ENCODE data around the gene GFER.

GFER gene

DNA sequence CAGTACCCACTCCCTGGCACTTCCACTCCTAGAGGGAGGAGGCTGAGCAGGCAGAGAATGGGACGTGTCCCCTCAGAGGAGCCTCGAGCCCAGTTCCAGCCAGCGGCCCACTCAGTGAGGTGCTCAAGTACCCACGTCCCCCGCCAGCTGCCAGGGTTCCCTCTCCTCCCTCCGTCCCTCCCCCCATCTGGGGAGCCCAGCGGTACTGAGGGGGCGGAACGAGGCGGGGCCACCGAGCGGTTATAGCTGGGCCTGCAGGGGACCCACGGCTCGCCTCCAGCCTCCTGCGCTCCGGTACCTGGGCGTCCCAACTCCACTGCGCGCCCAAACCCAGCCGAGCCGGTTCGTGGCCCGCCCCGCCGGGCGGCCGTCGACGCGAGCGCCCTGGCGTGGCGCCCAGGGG lies 35.5 kb downstream of the GFER start, which contains the start of gene NPW:
TSS of gene NPW (plus strand) at position 268 of the 403 bp plus-strand sequence.
- Histone ChIP-seq H3K4me1 (ENCODE audit: control insufficient read depth, insufficient read depth, low read length, poor library complexity, severe bottlenecking) (peaks cover 22% of the 10 kb centered on the region), H3K27me3 (replicated peaks; ENCODE audit: control insufficient read depth, insufficient read depth, low read length, poor library complexity, severe bottlenecking) (peaks cover 20% of the 10 kb centered on the region)
- DNase-seq, result no peak

DNA sequence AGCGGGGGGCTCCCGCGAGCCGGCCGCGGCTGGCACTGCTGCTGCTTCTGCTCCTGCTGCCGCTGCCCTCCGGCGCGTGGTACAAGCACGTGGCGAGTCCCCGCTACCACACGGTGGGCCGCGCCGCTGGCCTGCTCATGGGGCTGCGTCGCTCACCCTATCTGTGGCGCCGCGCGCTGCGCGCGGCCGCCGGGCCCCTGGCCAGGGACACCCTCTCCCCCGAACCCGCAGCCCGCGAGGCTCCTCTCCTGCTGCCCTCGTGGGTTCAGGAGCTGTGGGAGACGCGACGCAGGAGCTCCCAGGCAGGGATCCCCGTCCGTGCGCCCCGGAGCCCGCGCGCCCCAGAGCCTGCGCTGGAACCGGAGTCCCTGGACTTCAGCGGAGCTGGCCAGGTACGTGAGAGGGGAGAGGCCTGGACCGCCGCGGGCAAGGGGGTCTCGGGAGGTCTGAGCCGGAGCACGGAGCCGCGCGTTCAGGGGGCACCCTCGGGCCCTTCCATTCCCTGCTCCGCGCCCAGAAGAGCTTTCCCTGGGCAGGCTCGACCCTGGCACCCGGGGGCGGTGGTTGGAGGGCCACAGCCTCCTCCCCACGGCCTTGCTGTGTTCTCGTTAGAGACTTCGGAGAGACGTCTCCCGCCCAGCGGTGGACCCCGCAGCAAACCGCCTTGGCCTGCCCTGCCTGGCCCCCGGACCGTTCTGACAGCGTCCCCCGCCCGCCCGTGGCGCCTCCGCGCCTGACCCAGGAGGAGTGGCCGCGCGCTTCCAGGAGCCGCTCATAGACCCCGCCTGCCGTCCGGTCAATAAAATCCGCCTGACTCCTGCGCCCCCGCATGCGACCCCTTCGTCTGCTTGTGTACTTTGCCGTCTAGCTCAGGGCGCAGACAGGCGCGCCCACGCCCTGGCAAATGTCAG lies 36.2 kb downstream of the GFER start:
- Histone ChIP-seq H3K36me3 (ENCODE audit: control insufficient read depth, insufficient read depth, low read length) (no peaks in the 10 kb centered on the region), H3K27me3 (replicated peaks; ENCODE audit: control insufficient read depth, insufficient read depth, low read length, poor library complexity, severe bottlenecking) (peaks cover 20% of the 10 kb centered on the region), H3K4me1 (ENCODE audit: control insufficient read depth, insufficient read depth, low read length, poor library complexity, severe bottlenecking) (peaks cover 22% of the 10 kb centered on the region), H3K4me3 (ENCODE audit: insufficient read depth, low read depth, low read length, poor library complexity, severe bottlenecking) (no peak overlapping the region), H3K9me3 (ENCODE audit: control insufficient read depth, low read length) (no peaks in the 10 kb centered on the region), H3K27ac (ENCODE audit: insufficient read depth, low read length, poor library complexity, severe bottlenecking) (no peak overlapping the region)
- no peak for DNase-seq

More for the DNA sequence above, 35.5 kb downstream of the GFER start, which contains the start of gene NPW:
- Histone ChIP-seq H3K27ac (ENCODE audit: insufficient read depth, low read length, poor library complexity, severe bottlenecking) (no peak within 1 kb of the TSS), H3K36me3 (ENCODE audit: control insufficient read depth, insufficient read depth, low read length) (no peaks in the 10 kb centered on the region), H3K9me3 (ENCODE audit: control insufficient read depth, low read length) (no peaks in the 10 kb centered on the region), H3K4me3 (ENCODE audit: insufficient read depth, low read depth, low read length, poor library complexity, severe bottlenecking) (no peak within 1 kb of the TSS)

GRCh38 chr16:2022723-2023091 lies 38.7 kb downstream of the GFER start:
- Histone ChIP-seq H3K9me3 (ENCODE audit: control insufficient read depth, low read length) (no peaks in the 10 kb centered on the region), H3K4me3 (ENCODE audit: insufficient read depth, low read depth, low read length, poor library complexity, severe bottlenecking) (no peak overlapping the region), H3K36me3 (ENCODE audit: control insufficient read depth, insufficient read depth, low read length) (no peaks in the 10 kb centered on the region), H3K27me3 (replicated peaks; ENCODE audit: control insufficient read depth, insufficient read depth, low read length, poor library complexity, severe bottlenecking) (peaks cover 20% of the 10 kb centered on the region), H3K27ac (ENCODE audit: insufficient read depth, low read length, poor library complexity, severe bottlenecking) (no peak overlapping the region), H3K4me1 (ENCODE audit: control insufficient read depth, insufficient read depth, low read length, poor library complexity, severe bottlenecking) (peaks cover 29% of the 10 kb centered on the region)
- DNase-seq, result no peak

- H3K27ac ChIP-seq (ENCODE audit: insufficient read depth, low read length, poor library complexity, severe bottlenecking), result peak overlapping the region; percentile 44
- peak; percentile 90 to 94 (median 92) for DNase-seq
These were observed 39.4 kb downstream of the GFER start for GRCh38 chr16:2023092-2024031.

DNA sequence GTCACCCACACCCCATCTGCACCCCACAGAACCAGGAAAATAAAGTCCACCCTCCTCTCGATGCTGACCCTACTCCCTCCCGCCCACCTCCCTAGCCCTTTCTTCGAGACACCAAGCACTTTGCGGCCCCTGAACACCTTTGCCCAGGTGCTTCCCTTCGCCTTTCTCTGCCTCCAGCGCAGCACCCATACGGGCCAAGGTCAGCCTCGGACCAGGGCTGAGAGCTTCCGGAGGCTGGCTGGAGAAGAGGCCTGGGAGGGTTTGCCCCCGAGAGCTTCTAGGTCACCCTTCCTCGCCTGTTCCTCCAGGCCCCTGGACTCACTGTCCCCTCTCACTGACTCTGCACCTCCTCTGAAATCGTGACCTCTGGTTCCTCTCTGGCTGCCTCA lies 40.0 kb downstream of the GFER start:
- Histone ChIP-seq H3K4me3 (ENCODE audit: insufficient read depth, low read depth, low read length, poor library complexity, severe bottlenecking) (no peak overlapping the region), H3K27ac (ENCODE audit: insufficient read depth, low read length, poor library complexity, severe bottlenecking) (no peak overlapping the region), H3K9me3 (ENCODE audit: control insufficient read depth, low read length) (no peaks in the 10 kb centered on the region), H3K4me1 (ENCODE audit: control insufficient read depth, insufficient read depth, low read length, poor library complexity, severe bottlenecking) (peaks cover 29% of the 10 kb centered on the region), H3K36me3 (ENCODE audit: control insufficient read depth, insufficient read depth, low read length) (no peaks in the 10 kb centered on the region), H3K27me3 (replicated peaks; ENCODE audit: control insufficient read depth, insufficient read depth, low read length, poor library complexity, severe bottlenecking) (peaks cover 20% of the 10 kb centered on the region)
- no peak for DNase-seq

More at GRCh38 chr16:2023092-2024031, 39.4 kb downstream of the GFER start:
- peaks cover 29% of the 10 kb centered on the region for H3K4me1 ChIP-seq (ENCODE audit: control insufficient read depth, insufficient read depth, low read length, poor library complexity, severe bottlenecking)
- no peaks in the 10 kb centered on the region for H3K9me3 ChIP-seq (ENCODE audit: control insufficient read depth, low read length)
- H3K4me3 ChIP-seq (ENCODE audit: insufficient read depth, low read depth, low read length, poor library complexity, severe bottlenecking), result peak overlapping the region; percentile 40
- peaks cover 20% of the 10 kb centered on the region for H3K27me3 ChIP-seq (replicated peaks; ENCODE audit: control insufficient read depth, insufficient read depth, low read length, poor library complexity, severe bottlenecking)
- H3K36me3 ChIP-seq (ENCODE audit: control insufficient read depth, insufficient read depth, low read length), result no peaks in the 10 kb centered on the region

DNA sequence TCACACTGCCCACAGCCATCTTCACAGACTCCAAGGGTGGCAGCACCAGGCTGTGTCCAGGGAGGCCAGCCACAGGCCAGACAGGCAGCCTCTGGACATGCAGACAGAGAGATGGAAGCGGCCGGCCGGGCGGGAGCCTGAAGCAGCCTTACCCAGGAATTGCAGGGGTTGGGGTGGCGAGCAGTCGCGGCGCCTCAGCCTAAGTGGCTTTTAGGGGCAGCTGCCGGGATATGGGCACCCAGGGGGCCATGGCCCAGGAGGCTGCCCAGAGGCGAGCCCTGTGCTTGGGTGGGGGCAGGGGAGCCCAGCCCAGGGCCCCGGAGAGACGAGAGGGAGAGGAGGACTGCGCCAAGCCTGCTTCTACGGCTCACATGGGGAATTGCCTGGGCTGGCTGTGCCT lies 41.3 kb downstream of the GFER start:
- DNase-seq, result no peak
- Histone ChIP-seq H3K36me3 (ENCODE audit: control insufficient read depth, insufficient read depth, low read length) (no peaks in the 10 kb centered on the region), H3K4me3 (ENCODE audit: insufficient read depth, low read depth, low read length, poor library complexity, severe bottlenecking) (no peak overlapping the region), H3K27ac (ENCODE audit: insufficient read depth, low read length, poor library complexity, severe bottlenecking) (no peak overlapping the region), H3K27me3 (replicated peaks; ENCODE audit: control insufficient read depth, insufficient read depth, low read length, poor library complexity, severe bottlenecking) (peaks cover 14% of the 10 kb centered on the region), H3K9me3 (ENCODE audit: control insufficient read depth, low read length) (no peaks in the 10 kb centered on the region), H3K4me1 (ENCODE audit: control insufficient read depth, insufficient read depth, low read length, poor library complexity, severe bottlenecking) (peaks cover 24% of the 10 kb centered on the region)

DNA sequence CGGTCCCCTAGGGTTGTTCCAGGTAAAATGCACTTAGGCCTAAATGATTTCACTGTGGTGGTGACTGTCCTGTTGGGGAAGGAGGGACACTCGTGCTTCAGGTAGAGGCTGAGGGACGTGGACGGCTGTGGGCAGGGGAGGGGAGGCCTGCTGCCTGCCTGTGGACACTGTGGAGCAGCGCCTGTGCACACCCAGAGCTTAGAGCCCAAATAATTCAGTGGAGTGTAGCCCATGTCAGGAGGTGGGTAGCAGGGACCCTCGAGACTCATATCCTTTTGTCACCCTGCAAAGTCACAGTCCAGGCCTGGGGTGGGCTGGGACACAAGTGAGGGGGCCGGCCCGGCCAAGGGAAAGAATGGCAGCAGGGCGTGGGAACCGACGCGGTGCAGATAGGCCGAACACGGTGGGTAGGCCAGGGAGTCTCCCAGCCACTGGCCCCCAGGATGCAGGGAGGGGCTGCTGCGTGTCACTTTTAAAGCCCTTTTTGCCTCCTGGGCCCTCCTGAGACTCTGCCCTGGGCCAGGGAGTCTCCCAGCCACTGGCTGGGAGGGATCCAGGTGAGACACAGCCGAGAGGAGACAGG lies 42.0 kb downstream of the GFER start:
- no peaks in the 10 kb centered on the region for H3K36me3 ChIP-seq (ENCODE audit: control insufficient read depth, insufficient read depth, low read length)
- peaks cover 7% of the 10 kb centered on the region for H3K27me3 ChIP-seq (replicated peaks; ENCODE audit: control insufficient read depth, insufficient read depth, low read length, poor library complexity, severe bottlenecking)
- no peak overlapping the region for H3K27ac ChIP-seq (ENCODE audit: insufficient read depth, low read length, poor library complexity, severe bottlenecking)
- H3K9me3 ChIP-seq (ENCODE audit: control insufficient read depth, low read length), result no peaks in the 10 kb centered on the region
- DNase-seq, result no peak
- peaks cover 19% of the 10 kb centered on the region for H3K4me1 ChIP-seq (ENCODE audit: control insufficient read depth, insufficient read depth, low read length, poor library complexity, severe bottlenecking)
- H3K4me3 ChIP-seq (ENCODE audit: insufficient read depth, low read depth, low read length, poor library complexity, severe bottlenecking), result no peak overlapping the region

DNA sequence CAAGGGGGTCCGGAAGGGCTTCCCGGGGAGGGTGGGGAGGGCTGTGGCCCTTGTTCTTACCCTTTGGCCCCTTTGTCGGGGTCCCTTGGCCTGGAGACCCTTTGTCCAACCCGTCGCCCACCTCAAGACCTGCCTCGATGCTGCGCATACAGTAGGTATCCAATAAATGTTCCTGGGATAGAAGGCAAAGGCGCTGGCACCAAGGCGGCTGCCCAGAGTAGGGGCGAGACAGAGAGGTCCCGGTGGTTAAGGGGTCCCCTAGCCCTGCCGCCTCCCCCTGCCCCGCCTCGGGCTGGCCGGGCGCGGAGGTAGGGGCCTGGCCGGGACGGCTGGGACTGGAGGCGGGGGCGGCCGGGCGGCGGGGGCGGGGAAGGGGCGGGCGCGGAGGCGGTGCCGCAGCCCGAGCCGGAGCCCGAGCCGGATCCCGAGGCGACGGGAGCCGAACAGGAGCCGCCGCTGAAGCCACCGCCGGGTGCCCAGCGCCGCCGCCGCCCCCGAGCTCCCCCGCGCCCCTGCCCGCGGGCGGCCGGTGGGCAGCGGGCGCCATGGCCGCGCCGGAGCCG lies 42.5 kb downstream of the GFER start, which contains the start of gene NHERF2:
TSS of gene NHERF2 (plus strand) at position 442 of the 563 bp plus-strand sequence. CDS start at position 546, 104 bp downstream.
- H3K4me1 ChIP-seq (ENCODE audit: control insufficient read depth, insufficient read depth, low read length, poor library complexity, severe bottlenecking), result peaks cover 19% of the 10 kb centered on the region
- no peaks in the 10 kb centered on the region for H3K36me3 ChIP-seq (ENCODE audit: control insufficient read depth, insufficient read depth, low read length)
- H3K9me3 ChIP-seq (ENCODE audit: control insufficient read depth, low read length), result no peaks in the 10 kb centered on the region
- no peak for DNase-seq
- peak within 1 kb of the TSS; percentile 50 for H3K4me3 ChIP-seq (ENCODE audit: insufficient read depth, low read depth, low read length, poor library complexity, severe bottlenecking)
- no peak within 1 kb of the TSS for H3K27ac ChIP-seq (ENCODE audit: insufficient read depth, low read length, poor library complexity, severe bottlenecking)
- peaks cover 6% of the 10 kb centered on the region for H3K27me3 ChIP-seq (replicated peaks; ENCODE audit: control insufficient read depth, insufficient read depth, low read length, poor library complexity, severe bottlenecking)

All from effector memory CD4-positive, alpha-beta T cell (primary cell).